ENCODE data around the gene SLC7A6.

- TF ChIP-seq POLR2A (IDR thresholded peaks at IDR 0.05) (no peak), CTCF (IDR thresholded peaks at IDR 0.05) (no peak)
Observed at GRCh38 chr16:68217506-68217905, 46.8 kb upstream of the SLC7A6 start.

Measured in uterus (tissue), 2 donors.